HG02759 (cell line): ENCODE data around the gene MAGEF1.

Experiments used
- ATAC-seq: cut with Tn5 transposase; IDR thresholded peaks from one replicate; pipeline ENCODE4 v1.9.1; 2021; ENCODE audit warnings: mild to moderate bottlenecking, moderate library complexity; ENCODE audit not compliant: unreplicated experiment

MAGEF1 gene, protein sequence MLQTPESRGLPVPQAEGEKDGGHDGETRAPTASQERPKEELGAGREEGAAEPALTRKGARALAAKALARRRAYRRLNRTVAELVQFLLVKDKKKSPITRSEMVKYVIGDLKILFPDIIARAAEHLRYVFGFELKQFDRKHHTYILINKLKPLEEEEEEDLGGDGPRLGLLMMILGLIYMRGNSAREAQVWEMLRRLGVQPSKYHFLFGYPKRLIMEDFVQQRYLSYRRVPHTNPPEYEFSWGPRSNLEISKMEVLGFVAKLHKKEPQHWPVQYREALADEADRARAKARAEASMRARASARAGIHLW

DNA sequence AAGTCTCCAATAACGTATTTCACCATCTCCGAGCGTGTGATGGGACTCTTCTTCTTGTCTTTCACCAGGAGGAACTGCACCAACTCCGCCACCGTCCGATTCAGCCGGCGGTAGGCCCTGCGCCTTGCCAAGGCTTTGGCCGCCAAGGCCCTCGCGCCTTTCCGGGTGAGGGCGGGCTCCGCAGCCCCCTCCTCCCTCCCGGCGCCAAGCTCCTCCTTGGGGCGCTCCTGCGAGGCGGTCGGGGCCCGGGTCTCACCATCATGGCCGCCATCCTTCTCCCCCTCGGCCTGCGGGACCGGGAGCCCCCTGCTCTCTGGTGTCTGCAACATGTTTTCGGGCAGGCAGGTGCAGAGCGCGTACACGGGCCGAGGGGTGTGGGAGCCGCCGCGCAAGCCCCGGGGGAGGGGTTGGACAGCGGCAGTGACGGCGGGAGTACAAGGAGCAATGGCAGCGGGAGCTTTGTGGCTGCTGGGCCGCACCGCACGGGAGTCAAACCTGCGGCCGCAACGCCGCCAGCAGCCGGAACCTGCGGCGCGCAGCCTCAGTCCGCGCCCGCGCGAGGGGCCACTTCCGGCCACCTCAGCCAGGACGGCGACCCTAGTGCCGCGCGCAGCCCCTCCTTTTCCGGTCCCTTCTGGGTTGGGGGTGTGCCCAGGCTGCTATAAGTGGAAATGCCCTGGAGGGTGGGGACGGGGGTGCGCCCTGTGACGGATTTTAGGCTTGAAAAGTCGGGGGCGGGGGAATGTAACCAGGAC is at the start of gene MAGEF1:
Gene MAGEF1, minus strand, starts transcription at position 572 of the 755 bp plus-strand sequence. Its CDS starts 243 bp downstream, at position 329.
- peak; percentile 89 for ATAC-seq

DNA sequence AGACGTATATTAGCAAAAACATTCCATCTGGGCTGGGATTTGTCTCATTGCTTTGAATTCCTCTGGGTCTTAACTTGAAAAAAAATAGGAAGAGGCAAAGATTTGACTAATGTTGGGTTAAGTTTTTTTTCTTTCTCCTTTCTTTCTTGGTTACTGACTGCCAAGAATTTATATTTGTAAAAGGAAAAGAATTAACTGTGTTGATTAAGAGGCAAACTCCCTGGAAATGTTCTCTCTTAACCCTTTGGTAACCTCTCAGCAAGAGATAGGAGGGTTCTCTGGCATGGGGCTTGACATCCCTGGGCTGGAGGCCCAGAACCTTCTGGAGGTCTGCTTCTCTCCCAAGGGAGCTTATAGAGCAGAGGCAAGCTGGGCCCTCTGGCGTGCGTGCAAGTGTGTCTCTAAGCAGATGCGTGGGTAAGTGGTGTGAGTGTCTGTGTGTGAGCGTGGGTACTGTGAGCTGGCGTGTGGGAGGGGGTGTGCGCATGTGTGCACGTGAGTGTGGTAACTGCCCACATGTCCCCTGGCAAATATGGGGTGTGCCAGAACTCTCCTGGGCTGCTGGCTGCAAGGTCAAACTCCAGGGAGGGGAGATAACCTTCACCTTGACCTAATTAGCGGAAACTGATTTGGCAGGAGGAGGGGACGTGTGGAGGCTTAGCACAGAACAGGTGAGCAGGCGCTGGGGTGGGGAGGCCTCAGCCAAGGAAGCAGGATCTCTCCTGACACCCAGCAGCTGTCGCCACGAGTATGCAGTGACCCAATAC is 49.4 kb upstream of the MAGEF1 start:
- no peak for ATAC-seq

- ATAC-seq = no peak
Measured at GRCh38 chr3:184760337-184761074, 48.6 kb upstream of the MAGEF1 start.

GRCh38 chr3:184759666-184760200 is 47.9 kb upstream of the MAGEF1 start:
- no peak for ATAC-seq

- ATAC-seq = no peak
Measured at GRCh38 chr3:184758056-184758455, 46.2 kb upstream of the MAGEF1 start.

- no peak for ATAC-seq
Measured at GRCh38 chr3:184757022-184757651, 45.3 kb upstream of the MAGEF1 start.

GRCh38 chr3:184756151-184757021 is 44.5 kb upstream of the MAGEF1 start:
- ATAC-seq = no peak

DNA sequence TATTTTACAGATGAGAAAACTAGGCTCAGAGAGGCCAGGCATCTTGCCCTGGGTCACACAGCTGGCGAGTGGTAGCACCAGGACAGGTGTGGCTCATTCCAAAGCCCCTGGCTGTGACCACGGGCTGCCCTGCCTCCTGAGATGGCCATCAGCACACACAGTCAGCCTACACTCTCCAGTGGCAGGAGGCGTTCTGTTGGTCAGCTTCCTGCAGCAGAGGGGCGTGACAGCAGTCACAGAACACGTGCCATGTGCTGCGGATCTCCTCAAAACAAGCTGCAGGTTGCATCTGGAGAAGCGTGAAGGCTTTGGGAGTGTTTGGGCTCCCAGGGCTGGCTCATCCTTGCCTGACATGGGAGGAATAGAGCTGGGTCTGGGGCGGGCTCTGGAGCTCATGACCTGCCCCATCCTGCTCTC is 43.5 kb upstream of the MAGEF1 start:
- ATAC-seq = no peak

DNA sequence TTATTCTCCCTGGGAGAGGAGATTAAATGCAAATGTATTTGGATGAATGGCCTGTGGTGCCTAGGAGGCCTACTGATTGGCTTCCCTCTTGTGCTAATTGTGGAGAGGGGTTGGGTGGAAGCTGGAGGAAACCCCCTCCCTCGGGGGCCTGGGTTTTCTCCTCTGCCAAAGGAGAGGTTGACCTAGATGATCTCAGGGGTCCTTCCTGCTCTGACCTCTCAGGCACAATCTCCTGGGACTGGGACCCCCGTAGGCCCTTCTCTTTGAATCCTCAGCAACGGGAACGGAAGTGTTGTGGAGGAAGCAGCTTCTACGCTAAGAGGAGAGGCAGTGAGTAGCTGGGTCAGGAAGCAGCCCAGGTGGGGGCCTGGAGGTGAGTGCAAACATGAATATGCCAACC is 40.5 kb upstream of the MAGEF1 start:
- ATAC-seq = no peak

- no peak for ATAC-seq
Measured at GRCh38 chr3:184751204-184752040, 39.6 kb upstream of the MAGEF1 start.

- ATAC-seq = no peak
Measured at GRCh38 chr3:184750349-184751083, 38.7 kb upstream of the MAGEF1 start.

DNA sequence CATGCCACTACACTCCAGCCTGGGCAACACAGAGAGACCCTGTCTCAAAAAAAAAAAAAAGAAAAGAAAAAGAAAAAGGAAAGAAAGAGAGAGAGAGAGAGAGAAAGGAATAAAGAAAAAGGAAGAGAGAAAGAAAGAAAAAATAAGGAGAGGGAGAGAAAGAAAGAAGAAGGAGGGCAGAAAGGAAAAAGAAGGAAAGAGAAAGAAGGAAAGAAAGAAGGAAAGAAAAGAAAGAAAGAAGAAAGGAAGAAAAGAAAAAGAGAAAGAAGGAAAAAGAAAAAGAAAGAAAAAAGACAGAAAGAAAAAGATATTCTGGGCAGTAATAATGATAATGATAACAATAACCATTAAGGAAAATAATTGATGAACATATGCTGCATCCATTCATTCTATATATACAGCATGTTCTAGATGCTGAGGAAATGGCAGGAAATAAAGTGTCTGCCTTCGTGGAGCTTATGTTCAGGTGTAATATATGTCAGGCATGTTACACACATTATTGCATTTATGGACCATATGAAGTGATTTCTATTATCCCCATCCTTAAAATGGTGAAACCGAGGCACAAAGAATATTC is 37.4 kb upstream of the MAGEF1 start:
- no peak for ATAC-seq

DNA sequence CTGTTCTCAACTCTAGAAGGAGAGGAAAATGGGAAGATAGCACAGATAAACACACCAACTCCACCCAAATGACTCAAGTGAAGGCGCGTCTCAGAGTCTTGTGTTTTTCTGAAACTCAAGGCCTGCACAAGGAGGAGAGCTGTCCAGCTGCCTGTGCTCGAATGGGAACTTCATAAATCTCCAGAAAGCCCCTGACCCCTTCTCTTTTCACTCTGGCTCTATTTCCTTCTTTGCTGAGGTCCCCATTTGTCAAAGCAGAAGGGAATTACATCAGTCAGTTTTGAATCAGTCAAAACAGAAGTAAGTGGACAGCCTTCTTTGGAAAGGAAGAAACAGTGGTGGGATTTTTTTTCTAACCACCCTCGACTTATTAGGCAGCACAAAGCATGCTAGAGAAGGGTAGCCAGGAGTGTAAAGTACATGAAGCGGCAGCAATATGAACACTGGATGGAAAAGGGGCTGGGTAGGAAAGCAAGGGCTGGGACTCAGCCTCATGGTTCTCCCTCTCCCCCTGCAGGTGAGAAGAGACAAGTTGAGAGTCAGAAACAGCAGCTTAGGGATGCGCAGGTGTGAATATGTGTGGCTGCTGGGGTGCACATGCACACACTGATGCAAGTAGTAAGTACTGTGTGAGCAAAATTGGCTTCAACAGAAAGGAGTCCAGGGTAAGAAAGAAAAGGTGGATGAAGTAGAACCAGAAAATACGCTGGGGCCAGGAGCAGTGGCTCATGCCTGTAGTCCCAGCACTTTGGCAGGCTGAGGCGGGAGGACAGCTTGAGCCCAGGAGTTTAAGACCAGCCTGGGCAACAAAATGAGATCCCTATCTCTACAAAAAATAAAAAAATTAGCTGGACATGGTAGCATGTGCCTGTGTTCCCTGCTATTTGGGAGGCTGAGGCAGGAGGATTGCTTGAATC is 36.6 kb upstream of the MAGEF1 start:
- no peak for ATAC-seq

GRCh38 chr3:184746131-184747120 is 34.6 kb upstream of the MAGEF1 start:
- ATAC-seq = no peak

GRCh38 chr3:184745526-184745925 is 33.7 kb upstream of the MAGEF1 start:
- ATAC-seq = no peak
